WTC11 (cell line): ENCODE measurements around the gene CHTOP. TPM values are rescaled to one million over a fixed set of nuclear protein-coding genes. Genes with fewer than 3 reads are reported as not detected.

Experiments used
- ATAC-seq: fragments of 200-7000 bp; cut with Tn5 transposase; 2 replicates; pipeline ENCODE4 v1.10.0; 2021; ENCODE audit warnings: mild to moderate bottlenecking, moderate library complexity
- CTCF ChIA-PET: fragments of 300-600 bp; sonication (Branson Sonifier 250); formaldehyde crosslinking; loops from one replicate; lab custom pipeline; 2021; ENCODE audit warnings: antibody characterized with exemption; lab: Charles Lee
- POLR2A ChIA-PET: fragments of 350-600 bp; sonication (Branson Sonifier 250); formaldehyde crosslinking; loops from one replicate; lab custom pipeline; 2021; ENCODE audit warnings: antibody characterized with exemption; lab: Charles Lee
- DNase-seq: peaks from one replicate; pipeline ENCODE4 v3.0.0; 2021; ENCODE audit warnings: low spot score
- H3K27ac Mint-ChIP-seq: 2 replicates; pipeline ENCODE4 v1.8.0; 2021; ENCODE audit warnings: mixed read lengths
- H3K27me3 Mint-ChIP-seq: 2 replicates; pipeline ENCODE4 v1.8.0; 2021; ENCODE audit warnings: low read depth, mild to moderate bottlenecking, moderate library complexity, mixed read lengths
- H3K36me3 Mint-ChIP-seq: 2 replicates; pipeline ENCODE4 v1.8.0; 2021; ENCODE audit warnings: mixed read lengths
- H3K4me1 Mint-ChIP-seq: 2 replicates; pipeline ENCODE4 v1.8.0; 2022; ENCODE audit warnings: mixed read lengths
- H3K4me3 Mint-ChIP-seq: 2 replicates; pipeline ENCODE4 v1.8.0; 2021; ENCODE audit warnings: mild to moderate bottlenecking, moderate library complexity, mixed read lengths
- H3K9me3 Mint-ChIP-seq: 2 replicates; pipeline ENCODE4 v1.8.0; 2021; ENCODE audit warnings: mixed read lengths
- ATF1 ChIP-seq: sonication (generic); formaldehyde crosslinking; IDR thresholded peaks from 2 replicates; pipeline ENCODE4 v1.8.1; 2023; ENCODE audit warnings: mild to moderate bottlenecking, moderate library complexity, missing genetic modification reagents
- CREM ChIP-seq: sonication (generic); formaldehyde crosslinking; IDR thresholded peaks from 2 replicates; pipeline ENCODE4 v1.8.1; 2022; ENCODE audit warnings: mild to moderate bottlenecking, missing genetic modification reagents, moderate library complexity
- E2F4 ChIP-seq: sonication (generic); formaldehyde crosslinking; IDR thresholded peaks from 2 replicates; pipeline ENCODE4 v1.8.1; 2022; ENCODE audit warnings: low read depth, mild to moderate bottlenecking, moderate library complexity, missing genetic modification reagents, borderline replicate concordance
- EMX1 ChIP-seq: fragments of 250-450 bp; sonication (Bioruptor Pico); IDR thresholded peaks from 2 replicates; pipeline ENCODE4 v1.8.0; 2021; ENCODE audit warnings: mild to moderate bottlenecking
- ETV6 ChIP-seq: sonication (generic); formaldehyde crosslinking; IDR thresholded peaks from 2 replicates; pipeline ENCODE4 v1.8.1; 2022; ENCODE audit warnings: mild to moderate bottlenecking, missing genetic modification reagents
- FOXP1 ChIP-seq: sonication (generic); formaldehyde crosslinking; IDR thresholded peaks from 2 replicates; pipeline ENCODE4 v1.8.0; 2022; ENCODE audit warnings: missing genetic modification reagents, mild to moderate bottlenecking, moderate library complexity, borderline replicate concordance
- GABPB1 ChIP-seq: sonication (generic); formaldehyde crosslinking; IDR thresholded peaks from 2 replicates; pipeline ENCODE4 v1.8.1; 2023; ENCODE audit warnings: mild to moderate bottlenecking, missing genetic modification reagents
- HMGA2 ChIP-seq: fragments of 250-450 bp; sonication (Bioruptor Pico); IDR thresholded peaks from 2 replicates; pipeline ENCODE4 v1.4.0; 2021; ENCODE audit warnings: mild to moderate bottlenecking, moderate library complexity
- MXD4 ChIP-seq: fragments of 250-450 bp; sonication (Bioruptor Pico); IDR thresholded peaks from 2 replicates; pipeline ENCODE4 v1.8.0; 2021; ENCODE audit warnings: mild to moderate bottlenecking, moderate library complexity, borderline replicate concordance
- NR3C1 ChIP-seq: sonication (generic); formaldehyde crosslinking; conservative IDR thresholded peaks from 2 replicates; pipeline ENCODE4 v1.8.1; 2023; ENCODE audit warnings: low read depth, mild to moderate bottlenecking, missing genetic modification reagents
- PREB ChIP-seq: sonication (generic); formaldehyde crosslinking; IDR thresholded peaks from 2 replicates; pipeline ENCODE4 v1.8.1; 2022; ENCODE audit warnings: mild to moderate bottlenecking, missing genetic modification reagents, moderate library complexity, borderline replicate concordance
- PRRX2 ChIP-seq: fragments of 250-450 bp; sonication (Bioruptor Pico); IDR thresholded peaks from 2 replicates; pipeline ENCODE4 v1.8.0; 2021; ENCODE audit warnings: mild to moderate bottlenecking
- SP1 ChIP-seq: sonication (generic); formaldehyde crosslinking; conservative IDR thresholded peaks from 2 replicates; pipeline ENCODE4 v1.8.1; 2022; ENCODE audit warnings: missing genetic modification reagents
- TEAD4 ChIP-seq: sonication (generic); formaldehyde crosslinking; IDR thresholded peaks from 2 replicates; pipeline ENCODE4 v1.8.0; 2022; ENCODE audit warnings: mild to moderate bottlenecking, missing genetic modification reagents
- ZNF138 ChIP-seq: sonication (generic); formaldehyde crosslinking; conservative IDR thresholded peaks from 2 replicates; pipeline ENCODE4 v1.8.1; 2022; ENCODE audit warnings: mild to moderate bottlenecking, moderate library complexity, missing genetic modification reagents
- ZNF219 ChIP-seq: sonication (generic); formaldehyde crosslinking; IDR thresholded peaks from 2 replicates; pipeline ENCODE4 v1.8.0; 2023; ENCODE audit warnings: missing genetic modification reagents, mild to moderate bottlenecking, borderline replicate concordance
- ZNF232 ChIP-seq: sonication (generic); formaldehyde crosslinking; IDR thresholded peaks from 2 replicates; pipeline ENCODE4 v1.8.0; 2022; ENCODE audit warnings: mild to moderate bottlenecking, missing genetic modification reagents
- ZNF263 ChIP-seq: sonication (generic); formaldehyde crosslinking; IDR thresholded peaks from 2 replicates; pipeline ENCODE4 v1.8.1; 2022; ENCODE audit warnings: low read depth, mild to moderate bottlenecking, moderate library complexity, missing genetic modification reagents
- ZNF317 ChIP-seq: sonication (generic); formaldehyde crosslinking; IDR thresholded peaks from 2 replicates; pipeline ENCODE4 v1.8.1; 2023; ENCODE audit warnings: low read depth, mild to moderate bottlenecking, moderate library complexity, missing genetic modification reagents, borderline replicate concordance
- ZNF423 ChIP-seq: fragments of 250-450 bp; sonication (Bioruptor Pico); IDR thresholded peaks from 2 replicates; pipeline ENCODE4 v2.1.2; 2022; ENCODE audit warnings: mild to moderate bottlenecking, moderate library complexity
- total RNA-seq: library from RNA; stranded (reverse); gene quantifications from 3 replicates; pipeline ENCODE4 v1.2.3, GENCODE V29; 2021
- TF ChIP-seq, protein P1 (sequence below): sonication (generic); formaldehyde crosslinking; conservative IDR thresholded peaks from 2 replicates; pipeline ENCODE4 v1.8.1; 2023; ENCODE audit warnings: mild to moderate bottlenecking, low read depth, missing genetic modification reagents, moderate library complexity
- TF ChIP-seq, protein P2 (sequence below): sonication (generic); formaldehyde crosslinking; IDR thresholded peaks from 2 replicates; pipeline ENCODE4 v1.8.1; 2022; ENCODE audit warnings: low read depth, missing genetic modification reagents, borderline replicate concordance
- TF ChIP-seq, protein P3 (sequence below): fragments of 250-450 bp; sonication (Bioruptor Pico); IDR thresholded peaks from 2 replicates; pipeline ENCODE4 v1.9.0; 2021; ENCODE audit warnings: mild to moderate bottlenecking
- TF ChIP-seq, protein P4 (sequence below): fragments of 250-450 bp; sonication (Bioruptor Pico); IDR thresholded peaks from 2 replicates; pipeline ENCODE4 v1.8.0; 2021; ENCODE audit warnings: mild to moderate bottlenecking
- TF ChIP-seq, protein P5 (sequence below): sonication (generic); formaldehyde crosslinking; IDR thresholded peaks from 2 replicates; pipeline ENCODE4 v1.8.1; 2022; ENCODE audit warnings: mild to moderate bottlenecking, moderate library complexity, missing genetic modification reagents

The CHTOP gene
- total RNA-seq, 1 experiment from 2014 or later, result 101 TPM

DNA sequence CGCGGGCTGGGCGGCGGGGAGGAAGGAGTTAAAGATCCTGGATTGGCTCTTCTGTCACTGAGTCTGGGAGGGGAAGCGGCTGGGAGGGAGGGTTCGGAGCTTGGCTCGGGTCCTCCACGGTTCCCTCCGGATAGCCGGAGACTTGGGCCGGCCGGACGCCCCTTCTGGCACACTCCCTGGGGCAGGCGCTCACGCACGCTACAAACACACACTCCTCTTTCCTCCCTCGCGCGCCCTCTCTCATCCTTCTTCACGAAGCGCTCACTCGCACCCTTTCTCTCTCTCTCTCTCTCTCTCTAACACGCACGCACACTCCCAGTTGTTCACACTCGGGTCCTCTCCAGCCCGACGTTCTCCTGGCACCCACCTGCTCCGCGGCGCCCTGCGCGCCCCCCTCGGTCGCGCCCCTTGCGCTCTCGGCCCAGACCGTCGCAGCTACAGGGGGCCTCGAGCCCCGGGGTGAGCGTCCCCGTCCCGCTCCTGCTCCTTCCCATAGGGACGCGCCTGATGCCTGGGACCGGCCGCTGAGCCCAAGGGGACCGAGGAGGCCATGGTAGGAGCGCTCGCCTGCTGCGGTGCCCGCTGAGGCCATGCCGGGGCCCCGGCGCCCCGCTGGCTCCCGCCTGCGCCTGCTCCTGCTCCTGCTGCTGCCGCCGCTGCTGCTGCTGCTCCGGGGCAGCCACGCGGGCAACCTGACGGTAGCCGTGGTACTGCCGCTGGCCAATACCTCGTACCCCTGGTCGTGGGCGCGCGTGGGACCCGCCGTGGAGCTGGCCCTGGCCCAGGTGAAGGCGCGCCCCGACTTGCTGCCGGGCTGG, 44.9 kb downstream of the CHTOP start, which contains the start of gene NPR1:
Gene NPR1, plus strand, starts transcription at position 170 of the 818 bp plus-strand sequence. Its CDS starts 421 bp downstream, at position 591.
- H3K36me3 Mint-ChIP-seq, result peaks cover 7% of the 10 kb centered on the region; the same call in 1 of the 2 replicates
- peaks cover 18% of the 10 kb centered on the region for H3K4me1 Mint-ChIP-seq
- no peak within 1 kb of the TSS for H3K27ac Mint-ChIP-seq
- H3K9me3 Mint-ChIP-seq, result no peaks in the 10 kb centered on the region
- H3K4me3 Mint-ChIP-seq, result peak within 1 kb of the TSS; percentile 87
- CTCF ChIA-PET, result interaction anchor here (0.6 to 4.7 kb wide), 34 partner anchors 12 to 308 kb away, joined by 3 to 52 read pairs (median 6); partner anchors contain the start of genes CHTOP, DENND4B, INTS3 and RAB13
- DNase-seq, result peak; percentile 62
- peaks cover 24% of the 10 kb centered on the region for H3K27me3 Mint-ChIP-seq
- peak; percentile 60 for ATAC-seq
- POLR2A ChIA-PET, result interaction anchor here (0.6 to 1.5 kb wide), 4 partner anchors 19 to 312 kb away, joined by 3 to 4 read pairs (median 3); partner anchors contain the start of gene RPS27
- TF ChIP-seq PRRX2 (CRISPR knock-in tag) (no peak), EMX1 (no peak), E2F4 (CRISPR knock-in tag) (no peak), ETV6 (CRISPR knock-in tag) (0 out of 2 replicates have a peak, but pooled peaks have one; percentile 14), ZNF232 (CRISPR knock-in tag) (no peak), HMGA2 (CRISPR knock-in tag) (no peak), SP1 (CRISPR knock-in tag) (no peak), ZNF263 (no peak), GABPB1 (0 out of 2 replicates have a peak, but pooled peaks have one; percentile 25), ZNF317 (CRISPR knock-in tag) (no peak), ZNF423 (CRISPR knock-in tag) (peak; percentile 96), ZNF219 (CRISPR knock-in tag) (peak; percentile 86; the same call in 1 of the 2 replicates), ZNF138 (no peak), ATF1 (CRISPR knock-in tag) (0 out of 2 replicates have a peak, but pooled peaks have one; percentile 18), PREB (CRISPR knock-in tag) (no peak), CREM (CRISPR knock-in tag) (no peak), MXD4 (CRISPR knock-in tag) (no peak), TEAD4 (CRISPR knock-in tag) (peak; percentile 66; the same call in 1 of the 2 replicates), NR3C1 (CRISPR knock-in tag) (0 out of 2 replicates have a peak, but pooled peaks have one; percentile 27), FOXP1 (0 out of 2 replicates have a peak, but pooled peaks have one; percentile 3)
- TF ChIP-seq, protein P1, sequence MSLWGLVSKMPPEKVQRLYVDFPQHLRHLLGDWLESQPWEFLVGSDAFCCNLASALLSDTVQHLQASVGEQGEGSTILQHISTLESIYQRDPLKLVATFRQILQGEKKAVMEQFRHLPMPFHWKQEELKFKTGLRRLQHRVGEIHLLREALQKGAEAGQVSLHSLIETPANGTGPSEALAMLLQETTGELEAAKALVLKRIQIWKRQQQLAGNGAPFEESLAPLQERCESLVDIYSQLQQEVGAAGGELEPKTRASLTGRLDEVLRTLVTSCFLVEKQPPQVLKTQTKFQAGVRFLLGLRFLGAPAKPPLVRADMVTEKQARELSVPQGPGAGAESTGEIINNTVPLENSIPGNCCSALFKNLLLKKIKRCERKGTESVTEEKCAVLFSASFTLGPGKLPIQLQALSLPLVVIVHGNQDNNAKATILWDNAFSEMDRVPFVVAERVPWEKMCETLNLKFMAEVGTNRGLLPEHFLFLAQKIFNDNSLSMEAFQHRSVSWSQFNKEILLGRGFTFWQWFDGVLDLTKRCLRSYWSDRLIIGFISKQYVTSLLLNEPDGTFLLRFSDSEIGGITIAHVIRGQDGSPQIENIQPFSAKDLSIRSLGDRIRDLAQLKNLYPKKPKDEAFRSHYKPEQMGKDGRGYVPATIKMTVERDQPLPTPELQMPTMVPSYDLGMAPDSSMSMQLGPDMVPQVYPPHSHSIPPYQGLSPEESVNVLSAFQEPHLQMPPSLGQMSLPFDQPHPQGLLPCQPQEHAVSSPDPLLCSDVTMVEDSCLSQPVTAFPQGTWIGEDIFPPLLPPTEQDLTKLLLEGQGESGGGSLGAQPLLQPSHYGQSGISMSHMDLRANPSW (CRISPR knock-in tag), result no peak
- TF ChIP-seq, protein P2, sequence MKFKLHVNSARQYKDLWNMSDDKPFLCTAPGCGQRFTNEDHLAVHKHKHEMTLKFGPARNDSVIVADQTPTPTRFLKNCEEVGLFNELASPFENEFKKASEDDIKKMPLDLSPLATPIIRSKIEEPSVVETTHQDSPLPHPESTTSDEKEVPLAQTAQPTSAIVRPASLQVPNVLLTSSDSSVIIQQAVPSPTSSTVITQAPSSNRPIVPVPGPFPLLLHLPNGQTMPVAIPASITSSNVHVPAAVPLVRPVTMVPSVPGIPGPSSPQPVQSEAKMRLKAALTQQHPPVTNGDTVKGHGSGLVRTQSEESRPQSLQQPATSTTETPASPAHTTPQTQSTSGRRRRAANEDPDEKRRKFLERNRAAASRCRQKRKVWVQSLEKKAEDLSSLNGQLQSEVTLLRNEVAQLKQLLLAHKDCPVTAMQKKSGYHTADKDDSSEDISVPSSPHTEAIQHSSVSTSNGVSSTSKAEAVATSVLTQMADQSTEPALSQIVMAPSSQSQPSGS (CRISPR knock-in tag), result no peak
- TF ChIP-seq, protein P3, sequence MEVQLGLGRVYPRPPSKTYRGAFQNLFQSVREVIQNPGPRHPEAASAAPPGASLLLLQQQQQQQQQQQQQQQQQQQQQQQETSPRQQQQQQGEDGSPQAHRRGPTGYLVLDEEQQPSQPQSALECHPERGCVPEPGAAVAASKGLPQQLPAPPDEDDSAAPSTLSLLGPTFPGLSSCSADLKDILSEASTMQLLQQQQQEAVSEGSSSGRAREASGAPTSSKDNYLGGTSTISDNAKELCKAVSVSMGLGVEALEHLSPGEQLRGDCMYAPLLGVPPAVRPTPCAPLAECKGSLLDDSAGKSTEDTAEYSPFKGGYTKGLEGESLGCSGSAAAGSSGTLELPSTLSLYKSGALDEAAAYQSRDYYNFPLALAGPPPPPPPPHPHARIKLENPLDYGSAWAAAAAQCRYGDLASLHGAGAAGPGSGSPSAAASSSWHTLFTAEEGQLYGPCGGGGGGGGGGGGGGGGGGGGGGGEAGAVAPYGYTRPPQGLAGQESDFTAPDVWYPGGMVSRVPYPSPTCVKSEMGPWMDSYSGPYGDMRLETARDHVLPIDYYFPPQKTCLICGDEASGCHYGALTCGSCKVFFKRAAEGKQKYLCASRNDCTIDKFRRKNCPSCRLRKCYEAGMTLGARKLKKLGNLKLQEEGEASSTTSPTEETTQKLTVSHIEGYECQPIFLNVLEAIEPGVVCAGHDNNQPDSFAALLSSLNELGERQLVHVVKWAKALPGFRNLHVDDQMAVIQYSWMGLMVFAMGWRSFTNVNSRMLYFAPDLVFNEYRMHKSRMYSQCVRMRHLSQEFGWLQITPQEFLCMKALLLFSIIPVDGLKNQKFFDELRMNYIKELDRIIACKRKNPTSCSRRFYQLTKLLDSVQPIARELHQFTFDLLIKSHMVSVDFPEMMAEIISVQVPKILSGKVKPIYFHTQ (CRISPR knock-in tag), result no peak
- TF ChIP-seq, protein P4, sequence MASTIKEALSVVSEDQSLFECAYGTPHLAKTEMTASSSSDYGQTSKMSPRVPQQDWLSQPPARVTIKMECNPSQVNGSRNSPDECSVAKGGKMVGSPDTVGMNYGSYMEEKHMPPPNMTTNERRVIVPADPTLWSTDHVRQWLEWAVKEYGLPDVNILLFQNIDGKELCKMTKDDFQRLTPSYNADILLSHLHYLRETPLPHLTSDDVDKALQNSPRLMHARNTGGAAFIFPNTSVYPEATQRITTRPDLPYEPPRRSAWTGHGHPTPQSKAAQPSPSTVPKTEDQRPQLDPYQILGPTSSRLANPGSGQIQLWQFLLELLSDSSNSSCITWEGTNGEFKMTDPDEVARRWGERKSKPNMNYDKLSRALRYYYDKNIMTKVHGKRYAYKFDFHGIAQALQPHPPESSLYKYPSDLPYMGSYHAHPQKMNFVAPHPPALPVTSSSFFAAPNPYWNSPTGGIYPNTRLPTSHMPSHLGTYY (CRISPR knock-in tag), result no peak
- TF ChIP-seq, protein P5, sequence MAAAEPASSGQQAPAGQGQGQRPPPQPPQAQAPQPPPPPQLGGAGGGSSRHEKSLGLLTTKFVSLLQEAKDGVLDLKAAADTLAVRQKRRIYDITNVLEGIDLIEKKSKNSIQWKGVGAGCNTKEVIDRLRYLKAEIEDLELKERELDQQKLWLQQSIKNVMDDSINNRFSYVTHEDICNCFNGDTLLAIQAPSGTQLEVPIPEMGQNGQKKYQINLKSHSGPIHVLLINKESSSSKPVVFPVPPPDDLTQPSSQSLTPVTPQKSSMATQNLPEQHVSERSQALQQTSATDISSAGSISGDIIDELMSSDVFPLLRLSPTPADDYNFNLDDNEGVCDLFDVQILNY (CRISPR knock-in tag), result 0 out of 2 replicates have a peak, but pooled peaks have one; percentile 20
